Middle frontal gyrus (tissue), 1 donor: ENCODE results near the gene GRHL3.

Source experiments
- DNase-seq: peaks from one replicate; pipeline ENCODE4 v3.0.0-alpha.2; 2015; ENCODE audit warnings: low spot score; ENCODE audit errors: extremely low spot score

Gene GRHL3

DNA sequence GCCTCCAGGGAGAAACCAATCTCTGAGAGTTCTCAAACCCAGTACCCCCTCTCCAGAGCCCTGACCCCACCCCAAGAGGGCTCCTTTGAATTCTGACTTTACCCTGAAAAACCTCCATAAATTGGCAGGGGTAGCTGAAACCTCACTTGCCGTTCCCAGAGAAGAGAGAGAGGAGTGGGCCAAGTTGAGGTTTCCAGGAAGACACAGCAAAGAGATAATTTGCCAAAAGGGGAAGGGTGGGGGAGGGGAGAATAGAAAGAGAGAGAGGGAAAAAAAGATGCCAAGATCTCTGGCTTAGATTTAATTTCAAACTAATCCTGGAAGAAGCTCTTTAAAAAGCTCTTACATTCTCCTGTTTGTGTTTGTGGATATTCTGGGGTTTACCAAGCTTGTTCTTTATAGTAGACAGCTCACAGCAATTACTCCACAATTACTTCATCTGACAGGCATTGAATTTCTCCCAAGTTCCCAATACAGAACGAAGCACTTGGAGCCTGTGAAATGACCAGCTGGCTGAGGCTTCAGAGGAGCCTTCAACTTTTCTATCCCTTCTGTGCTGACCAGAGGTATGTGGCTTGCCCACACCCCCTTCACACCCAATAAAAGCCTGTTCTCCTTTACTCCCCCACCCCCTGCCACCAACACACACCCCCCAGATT lies 1.1 kb upstream of the GRHL3 start:
- DNase-seq = no peak

DNA sequence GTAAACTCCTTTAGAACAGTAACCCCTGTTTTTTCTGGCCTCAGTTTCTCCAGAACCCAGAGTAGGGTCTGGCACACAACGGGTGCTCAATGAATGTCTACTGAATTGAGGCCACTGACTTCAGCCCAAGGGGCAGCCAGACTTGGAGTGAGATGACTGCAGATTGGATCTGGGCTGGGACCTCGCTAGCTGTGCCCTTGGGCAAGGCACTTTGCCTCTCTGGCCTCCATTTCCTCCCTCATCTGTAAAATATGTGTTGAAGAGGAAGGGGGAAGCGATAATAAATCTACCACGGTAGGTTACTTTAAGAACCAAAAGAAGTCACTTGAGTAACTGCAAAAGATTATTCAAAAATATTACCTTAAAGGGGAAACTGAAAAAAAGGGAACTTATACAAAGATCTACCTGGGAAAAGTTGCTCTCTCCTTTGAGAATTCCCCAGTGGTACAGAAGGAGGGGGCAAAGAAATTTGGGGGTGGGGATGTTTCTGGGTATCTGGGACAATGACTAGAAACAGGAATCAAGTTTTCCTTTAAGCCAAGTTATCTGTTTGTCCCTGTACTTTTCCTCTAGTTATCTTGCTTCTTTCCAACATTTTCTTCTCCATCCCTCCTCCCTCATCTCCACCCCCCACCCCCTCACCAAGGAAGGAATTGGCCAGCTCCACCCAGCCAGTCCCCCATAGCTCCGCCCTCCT lies 394 bp upstream of the GRHL3 start:
- DNase-seq = no peak

DNA sequence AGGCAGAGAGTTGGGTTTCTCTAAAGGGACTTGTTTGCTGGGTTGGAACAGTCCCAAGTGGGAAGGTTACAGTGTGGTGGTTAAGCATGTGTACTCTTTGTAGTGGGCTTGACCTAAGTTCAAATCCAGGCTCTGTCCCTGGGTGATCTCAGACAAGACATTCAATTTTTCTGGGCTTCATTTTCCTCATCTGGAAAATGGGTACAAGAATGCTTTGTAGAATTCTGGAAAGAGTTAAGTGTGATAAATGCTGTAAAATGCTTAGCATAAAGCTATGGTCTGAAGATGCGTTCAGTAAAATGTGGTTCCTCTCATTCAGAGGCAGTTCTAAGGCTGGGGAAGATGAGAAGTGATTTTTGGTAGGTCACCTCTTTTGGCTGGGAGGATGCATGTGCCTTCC lies 805 bp downstream of the GRHL3 start:
- no peak for DNase-seq

DNA sequence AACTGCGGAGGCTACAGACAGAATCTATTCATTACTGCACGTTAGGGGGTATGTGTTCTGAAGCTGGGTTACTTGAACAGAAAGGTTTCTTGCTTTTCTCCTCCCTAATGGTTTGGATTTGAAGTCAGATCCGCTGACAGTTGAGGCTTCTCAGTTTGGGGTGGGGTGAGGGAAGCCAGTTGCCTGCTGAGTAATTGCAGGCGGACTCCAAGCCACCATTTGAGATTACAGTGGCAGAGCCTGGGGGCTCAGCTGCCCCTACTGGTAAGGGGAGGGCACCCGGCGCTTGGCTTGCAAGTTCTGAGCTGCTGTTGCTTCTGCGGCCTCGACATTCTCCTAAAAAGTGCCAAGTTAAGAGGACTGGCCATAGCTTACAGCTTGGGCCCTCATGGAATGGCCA lies 2.0 kb downstream of the GRHL3 start:
- no peak for DNase-seq

DNA sequence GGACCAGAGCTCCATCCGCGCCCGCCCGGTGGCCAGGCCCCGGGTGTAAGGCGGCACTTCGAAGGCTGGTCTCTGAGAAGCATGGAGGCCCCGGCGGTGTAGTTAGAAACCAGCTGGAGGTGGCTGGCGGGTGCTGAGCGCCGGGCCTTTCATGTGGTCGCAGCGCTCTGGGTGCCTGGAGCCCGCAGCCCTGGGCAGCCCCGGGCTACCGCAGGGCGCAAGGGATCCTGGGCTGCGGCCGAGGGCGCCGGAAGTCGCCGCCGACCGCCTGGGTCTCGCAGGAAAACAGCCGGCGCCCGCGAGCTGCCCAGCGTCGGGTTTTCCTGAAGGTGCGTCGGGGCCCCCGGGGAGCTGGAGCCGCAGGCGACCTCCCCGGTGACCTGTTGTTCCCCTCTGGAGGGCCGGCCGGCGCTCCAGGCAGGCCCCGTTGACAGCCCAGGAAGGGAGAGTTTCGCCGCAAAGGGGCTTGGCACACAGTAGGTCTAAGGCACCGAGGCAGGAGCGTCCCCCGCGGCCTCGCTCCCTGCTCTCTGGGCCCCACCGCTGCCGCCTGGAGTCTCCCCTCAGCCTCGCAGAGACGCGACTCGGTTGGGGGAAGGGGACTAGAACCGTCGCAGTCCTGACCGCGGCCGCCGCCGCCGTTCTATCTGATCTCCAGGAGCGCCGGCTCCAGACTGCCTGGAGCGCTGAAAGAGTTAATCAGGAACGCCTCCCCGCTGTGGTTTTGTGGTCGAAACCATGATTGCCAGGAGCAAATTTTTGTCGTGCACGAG lies 2.7 kb downstream of the GRHL3 start:
- DNase-seq = no peak

DNA sequence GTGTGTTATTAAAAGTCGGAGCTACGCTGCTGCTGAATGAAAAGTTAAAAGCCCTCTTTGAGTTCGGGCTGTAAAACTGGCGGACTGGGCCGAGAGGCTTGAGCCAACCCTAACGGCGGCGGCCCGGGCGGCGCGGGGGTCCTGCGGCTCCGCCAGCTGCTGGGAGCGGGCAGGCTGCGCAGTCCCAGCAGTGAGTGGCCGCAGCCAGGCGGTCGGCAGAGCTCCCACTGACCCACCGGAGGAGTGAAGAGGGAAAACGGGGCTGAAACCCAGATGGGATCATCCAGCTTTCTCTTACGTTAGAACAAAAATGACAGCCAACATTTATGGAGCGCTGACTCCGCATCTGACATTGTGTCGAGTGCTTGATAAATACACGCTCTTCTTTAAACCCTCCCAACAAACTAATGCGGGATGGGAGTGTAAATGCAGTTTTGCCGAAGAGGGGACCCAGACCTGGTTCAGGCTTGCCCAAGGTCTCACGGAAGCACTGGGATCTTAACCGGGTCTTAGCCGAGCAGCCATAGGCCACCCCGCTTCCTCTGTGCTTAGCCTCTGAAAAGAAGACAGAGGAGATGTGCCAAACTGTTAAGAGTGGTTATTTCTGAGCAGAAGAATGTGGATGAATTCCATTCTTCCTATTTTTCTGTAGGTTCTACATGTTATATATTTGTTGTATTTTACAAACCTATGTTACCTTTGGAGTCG lies 3.5 kb downstream of the GRHL3 start:
- no peak for DNase-seq

DNA sequence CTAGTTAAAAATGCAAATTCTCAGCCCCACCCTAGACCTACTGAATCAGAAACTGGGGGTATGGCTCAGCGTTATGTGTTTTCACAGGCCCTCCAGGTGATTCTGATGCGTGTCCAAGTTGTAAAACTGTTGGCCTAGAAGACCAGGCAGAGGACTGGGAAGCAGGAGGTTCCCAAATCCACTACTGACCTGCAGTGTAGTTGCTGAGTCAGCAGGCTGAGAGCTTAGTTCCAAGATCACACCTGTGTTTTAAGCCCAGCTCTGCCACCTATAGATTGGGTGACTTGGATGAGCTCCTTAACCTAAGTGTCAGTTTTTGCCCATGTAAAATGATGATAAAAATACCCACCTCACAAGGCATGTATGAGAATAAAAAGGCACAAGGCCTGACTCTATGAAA lies 4.1 kb downstream of the GRHL3 start:
- no peak for DNase-seq

DNA sequence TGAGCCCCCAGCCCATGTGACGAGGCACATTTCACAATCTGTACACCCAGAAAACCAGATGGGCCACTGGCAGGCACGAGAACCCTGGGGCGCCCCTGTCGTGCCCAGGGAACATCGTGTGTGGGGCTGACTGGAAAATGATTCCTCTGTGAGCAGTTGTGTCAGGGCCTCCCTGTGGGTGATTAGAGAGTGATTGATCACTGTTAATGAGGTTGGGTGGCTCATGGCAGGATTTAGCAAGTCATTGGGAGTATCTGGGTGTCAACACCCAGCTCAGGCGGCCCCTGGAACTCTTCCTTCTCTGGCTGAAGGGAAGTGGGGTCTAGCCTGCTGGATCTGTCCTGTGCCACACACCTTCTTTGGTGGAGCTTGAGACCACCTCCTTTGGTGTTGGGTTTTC lies 5.7 kb downstream of the GRHL3 start:
- no peak for DNase-seq

DNA sequence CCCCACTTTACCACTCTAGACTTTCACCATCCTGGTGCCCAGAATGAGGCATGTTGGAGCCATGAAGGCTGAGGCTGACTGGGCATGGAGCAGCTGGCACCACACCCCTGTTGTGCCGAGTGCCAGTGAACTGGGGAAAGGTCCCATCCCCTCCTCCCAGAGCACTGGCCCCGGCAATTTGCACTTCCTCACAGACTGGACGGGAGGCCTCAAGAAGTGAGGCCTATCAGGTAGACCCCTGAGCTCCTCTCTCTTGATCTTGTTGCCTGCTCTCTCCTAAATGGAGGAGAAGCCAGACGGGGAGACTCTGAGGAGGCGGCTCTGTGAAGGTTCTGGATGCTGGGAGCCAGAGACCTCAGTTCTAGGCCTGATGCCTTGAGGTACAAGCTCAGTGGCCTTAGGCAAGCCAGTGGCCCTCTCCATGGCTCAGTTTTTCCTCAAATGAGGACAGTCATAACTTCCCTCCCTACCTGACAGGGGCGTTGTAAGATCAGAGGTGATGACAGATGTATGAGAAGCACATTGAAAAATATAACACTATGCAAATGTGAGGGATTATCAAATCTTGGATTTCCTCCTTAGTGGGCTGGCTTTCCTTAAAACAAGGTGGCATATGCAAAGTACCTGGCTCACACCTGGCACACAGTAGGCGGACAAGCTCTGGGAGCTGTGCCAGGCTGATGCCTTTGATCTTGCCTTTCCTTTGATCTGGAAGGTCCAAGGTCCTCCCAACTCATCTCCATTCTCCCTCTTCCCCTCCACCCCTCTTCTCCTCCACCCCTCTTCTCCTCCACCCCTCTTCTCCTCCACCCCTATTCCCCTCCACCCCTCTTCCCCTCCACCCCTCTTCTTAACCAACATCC lies 6.7 kb downstream of the GRHL3 start:
- no peak for DNase-seq

DNA sequence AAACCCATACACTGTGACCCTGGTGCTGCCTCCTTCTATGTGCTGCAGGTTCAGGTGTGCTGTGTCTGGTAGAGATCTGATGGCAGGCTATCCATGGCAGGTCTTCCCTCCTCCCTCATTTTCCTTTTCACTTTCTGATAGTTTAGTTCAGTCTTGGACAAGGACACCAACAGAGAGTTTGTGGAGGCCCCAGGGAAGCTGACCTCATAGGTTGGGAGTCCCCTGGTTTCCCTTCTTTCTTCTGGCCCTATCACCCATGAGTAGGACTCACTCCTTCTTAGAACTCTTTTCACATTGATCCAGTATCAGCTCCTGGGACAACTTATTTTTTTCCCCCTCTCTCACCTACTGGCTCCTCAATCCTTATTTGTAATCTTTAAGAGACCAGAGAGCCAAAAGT lies 8.3 kb downstream of the GRHL3 start:
- no peak for DNase-seq

DNA sequence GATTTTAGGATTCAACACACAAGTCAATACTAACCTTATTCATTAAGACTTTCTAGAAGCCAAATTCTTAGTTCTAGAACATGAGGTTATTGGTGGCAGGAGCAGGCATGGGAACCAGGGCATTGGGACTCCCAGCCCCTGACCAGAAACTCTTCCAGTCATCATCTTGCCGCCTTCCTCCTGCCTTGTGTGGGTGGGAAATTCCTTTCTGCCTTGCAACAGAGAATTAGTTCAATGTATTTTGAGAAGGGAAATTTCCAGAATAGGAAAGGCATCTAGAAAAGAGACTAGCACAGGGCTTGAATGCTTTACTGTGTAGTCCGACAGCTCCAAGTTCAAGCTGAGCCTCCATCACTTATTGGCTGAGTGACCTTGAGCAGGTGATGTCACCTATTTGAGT lies 8.7 kb downstream of the GRHL3 start:
- no peak for DNase-seq

DNA sequence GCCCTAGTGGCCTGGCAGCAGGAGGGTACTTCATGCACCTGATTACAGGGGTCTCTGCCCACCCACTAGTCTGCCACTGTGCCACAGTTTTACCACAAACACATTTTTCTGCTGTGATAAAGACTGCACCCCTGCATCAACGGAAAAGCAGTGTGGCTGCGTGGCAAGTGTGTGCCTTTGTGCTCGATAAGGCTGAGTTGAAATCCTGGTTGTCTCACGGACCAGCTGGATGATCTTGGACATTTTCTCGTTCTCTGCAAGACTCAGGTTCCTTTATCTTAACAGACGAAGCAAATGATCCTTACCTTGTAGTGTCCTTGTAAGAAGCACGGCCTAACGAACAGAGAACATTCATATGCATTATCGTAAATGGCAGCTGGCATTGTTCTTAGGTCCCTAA lies 10.2 kb downstream of the GRHL3 start:
- DNase-seq = no peak

DNA sequence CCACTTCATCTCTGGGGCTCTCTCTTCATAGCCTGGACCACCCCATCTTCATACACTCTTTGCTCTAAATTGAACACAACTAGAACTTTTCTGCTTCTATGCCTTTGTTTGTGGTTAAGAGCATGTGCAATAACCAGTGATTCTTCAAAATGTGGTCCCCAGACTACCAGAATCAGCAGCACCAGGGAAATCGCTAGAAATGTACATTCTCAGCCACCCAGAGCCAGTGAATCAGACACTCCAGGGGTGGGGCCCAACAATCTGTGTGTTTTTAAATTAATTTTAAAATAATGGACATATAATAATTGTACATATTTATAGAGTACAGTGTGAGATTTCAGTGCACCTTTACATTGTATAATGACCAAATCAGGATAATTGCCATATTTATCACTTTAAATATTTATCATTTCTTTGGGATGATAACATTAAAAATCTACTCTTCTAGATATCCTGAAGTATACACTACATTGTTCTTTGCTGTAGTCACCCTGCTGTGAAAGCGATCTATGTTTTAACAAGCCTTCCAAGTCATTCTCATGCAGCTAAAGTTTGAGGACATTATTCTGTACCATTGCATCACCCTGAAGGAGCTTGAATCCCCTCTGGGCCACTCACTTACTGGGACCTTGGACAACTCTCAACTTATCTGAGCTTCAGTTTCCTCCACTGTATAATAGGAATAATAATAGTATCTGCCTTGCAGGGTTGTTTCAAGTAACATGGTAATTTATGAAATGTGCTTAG lies 10.8 kb downstream of the GRHL3 start:
- no peak for DNase-seq

DNA sequence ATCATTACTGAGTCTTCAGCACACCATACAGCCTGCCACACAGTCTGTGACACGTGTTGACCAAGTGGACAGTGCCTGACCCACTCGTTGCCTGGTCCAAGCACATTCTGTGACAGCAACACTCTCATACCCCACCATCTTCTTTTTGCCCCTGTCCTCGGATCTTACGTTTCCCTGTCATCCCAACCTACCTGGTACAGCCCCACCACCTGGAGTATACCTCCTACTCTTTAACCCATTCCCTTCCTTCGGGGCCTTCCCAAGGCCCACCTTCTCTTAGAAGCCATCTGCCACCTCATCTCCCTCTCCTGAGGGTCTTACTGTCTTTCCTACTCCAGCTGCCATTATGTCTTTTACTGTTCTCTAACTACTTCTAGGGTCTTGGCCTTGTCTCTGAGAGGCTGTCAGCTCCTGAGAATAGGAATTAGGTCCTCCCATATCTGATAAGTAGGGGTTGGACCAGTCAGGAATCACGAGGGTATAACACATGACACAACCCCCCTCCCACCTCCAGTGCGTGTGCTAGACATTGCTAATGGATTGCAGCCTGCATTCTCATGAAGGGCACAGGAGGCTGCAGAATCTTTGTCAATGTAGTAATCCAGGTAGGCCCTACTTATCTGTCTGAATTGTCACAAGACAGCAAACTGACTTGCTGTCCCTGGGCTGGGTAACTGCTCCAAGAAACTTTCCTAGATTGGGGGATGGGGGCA lies 13.0 kb downstream of the GRHL3 start:
- DNase-seq = no peak

DNA sequence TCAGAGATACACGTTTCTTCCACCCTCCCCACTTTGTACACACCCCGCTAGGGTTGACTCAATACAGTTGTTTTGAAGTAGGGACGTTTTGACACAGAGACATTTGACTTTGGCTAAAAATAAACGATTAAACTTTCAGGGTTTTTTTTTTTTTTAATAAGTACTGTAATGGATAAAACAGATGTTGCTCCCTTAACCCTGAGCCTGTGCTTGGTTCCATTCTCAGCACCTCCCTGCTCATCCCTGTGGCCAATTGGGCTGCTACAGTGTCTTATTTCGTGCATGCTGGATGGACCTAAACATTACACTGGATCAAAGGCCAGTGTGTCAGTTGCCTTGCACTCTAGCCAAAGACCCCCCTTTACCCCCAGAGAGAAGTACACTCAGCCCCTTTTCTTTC lies 16.9 kb downstream of the GRHL3 start:
- no peak for DNase-seq

DNA sequence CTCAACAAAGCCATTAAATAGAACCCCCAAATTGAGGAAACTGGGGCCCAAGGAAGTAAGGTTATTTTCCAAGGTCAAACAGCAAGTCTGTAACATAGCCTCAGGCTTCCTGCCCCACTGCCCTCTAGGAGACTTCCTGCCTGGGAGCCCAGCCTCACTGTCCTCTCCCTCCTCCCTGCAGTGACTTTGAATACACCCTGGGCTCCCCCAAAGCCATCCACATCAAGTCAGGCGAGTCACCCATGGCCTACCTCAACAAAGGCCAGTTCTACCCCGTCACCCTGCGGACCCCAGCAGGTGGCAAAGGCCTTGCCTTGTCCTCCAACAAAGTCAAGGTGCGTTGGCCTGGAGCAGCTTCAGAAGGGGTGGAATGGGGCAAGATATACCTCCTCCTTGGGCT lies 18.3 kb downstream of the GRHL3 start:
- no peak for DNase-seq

DNA sequence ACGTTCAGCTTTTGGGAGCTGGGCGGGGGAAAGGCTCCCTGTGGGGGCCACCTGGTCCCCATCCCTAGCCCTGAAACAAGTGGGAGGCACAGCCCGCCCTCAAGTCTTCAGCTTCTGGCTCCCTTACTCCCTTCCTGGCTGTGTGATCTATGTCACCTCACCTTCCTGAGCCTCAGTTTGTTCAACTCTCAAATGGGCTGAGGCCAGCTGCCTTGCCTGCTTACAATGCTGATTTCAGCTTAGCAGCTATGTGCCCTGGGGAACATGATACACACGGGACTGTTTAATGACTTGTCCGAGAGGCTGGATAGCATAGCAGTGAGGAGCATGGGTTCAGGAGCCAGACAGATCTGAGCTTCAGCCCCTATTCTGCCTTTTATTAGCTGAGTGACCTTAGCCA lies 19.3 kb downstream of the GRHL3 start:
- no peak for DNase-seq

DNA sequence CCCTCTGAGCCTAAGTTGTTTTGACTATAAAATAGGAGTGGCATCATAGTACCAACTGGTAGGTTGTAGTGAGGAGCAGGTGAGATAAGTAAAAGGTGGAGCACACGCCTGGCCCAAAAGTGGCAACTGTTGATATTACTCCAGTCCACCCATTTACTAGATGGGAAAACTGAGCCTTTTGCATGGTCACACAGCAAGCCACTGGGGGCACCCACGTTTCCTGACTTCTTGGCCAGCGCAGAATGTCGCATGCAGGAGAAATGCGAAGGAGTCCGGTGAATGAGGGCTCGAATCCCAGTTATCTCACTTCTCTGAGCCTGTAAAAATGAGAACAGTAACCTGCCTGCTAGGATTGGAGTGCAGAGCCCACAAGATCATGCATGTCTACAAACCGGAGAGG lies 20.8 kb downstream of the GRHL3 start:
- DNase-seq = no peak

DNA sequence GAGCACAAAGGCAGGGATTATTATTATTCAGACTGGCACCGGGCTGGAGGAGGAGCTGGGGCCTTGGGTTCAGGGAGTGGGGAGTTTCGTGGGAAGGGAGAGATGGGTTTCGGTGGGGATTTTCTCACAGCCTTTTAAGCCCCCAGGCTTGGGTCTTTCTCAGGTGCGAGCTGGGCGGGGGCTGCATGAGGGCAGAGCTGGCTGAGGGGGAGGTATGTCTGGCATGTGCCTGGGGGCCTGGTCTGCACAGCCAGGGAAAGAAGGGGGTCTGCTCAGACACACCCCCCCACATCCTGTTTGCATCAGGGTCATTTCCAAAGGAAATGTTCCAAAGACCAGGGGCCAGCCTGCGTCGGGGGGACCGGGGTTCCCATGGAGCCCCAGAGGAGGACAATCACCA lies 21.6 kb downstream of the GRHL3 start:
- DNase-seq = no peak

DNA sequence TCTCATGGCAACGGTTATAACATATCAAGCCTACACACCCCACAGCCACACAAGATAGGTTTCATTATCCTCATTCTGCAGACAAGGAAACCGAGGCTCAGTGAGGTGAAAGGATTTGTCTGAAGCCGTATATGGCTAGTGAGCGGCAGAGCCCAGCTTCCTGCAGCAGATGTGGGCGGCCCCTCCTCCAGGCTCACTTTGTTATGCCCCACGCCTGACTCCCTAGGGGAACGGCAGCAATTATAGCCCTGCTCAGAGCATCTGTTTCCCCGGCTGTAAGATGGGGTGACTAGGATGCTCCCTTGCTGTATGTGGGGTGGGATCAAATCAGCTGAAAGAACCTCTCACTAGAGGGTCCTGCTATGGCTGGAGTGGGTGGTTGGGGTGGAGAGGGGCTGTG lies 22.1 kb downstream of the GRHL3 start:
- no peak for DNase-seq
